ENCODE measurements around the gene ZNF521.
"Not testable (repeated sequence)": the region's sequence is repeated elsewhere in the genome, so short reads cannot be mapped to it uniquely, and the experiment has no call there.

Gene ZNF521

DNA sequence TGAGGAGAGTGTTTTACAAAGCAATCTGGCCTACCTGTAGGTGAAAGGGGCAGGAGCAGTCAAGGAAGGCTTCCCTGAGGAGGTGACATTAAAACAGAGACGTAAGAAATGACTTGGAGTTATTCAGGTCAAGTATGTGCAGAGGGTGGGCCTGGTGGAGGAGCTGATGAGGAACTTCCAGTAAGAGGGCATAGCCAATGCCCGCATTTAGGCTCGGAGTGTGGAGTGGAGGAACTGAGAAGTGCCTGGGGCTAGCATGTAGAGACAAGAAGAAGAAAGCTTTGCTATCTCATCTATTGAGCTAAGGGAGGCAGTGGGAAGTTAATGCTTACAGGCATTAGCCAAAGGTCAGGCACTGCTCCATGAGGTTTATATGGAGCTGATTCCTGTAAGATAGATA is 312.2 kb downstream of the ZNF521 start:
- Mint-ChIP-seq H3K36me3 (no peaks in the 10 kb centered on the region), H3K9me3 (peaks cover under 1% of the 10 kb centered on the region), H3K4me1 (no peaks in the 10 kb centered on the region), H3K27ac (no peak overlapping the region), H3K4me3 (no peak overlapping the region)
- ATAC-seq (no peak), DNase-seq (ENCODE audit: low spot score in 2 of 2) (no peak)

DNA sequence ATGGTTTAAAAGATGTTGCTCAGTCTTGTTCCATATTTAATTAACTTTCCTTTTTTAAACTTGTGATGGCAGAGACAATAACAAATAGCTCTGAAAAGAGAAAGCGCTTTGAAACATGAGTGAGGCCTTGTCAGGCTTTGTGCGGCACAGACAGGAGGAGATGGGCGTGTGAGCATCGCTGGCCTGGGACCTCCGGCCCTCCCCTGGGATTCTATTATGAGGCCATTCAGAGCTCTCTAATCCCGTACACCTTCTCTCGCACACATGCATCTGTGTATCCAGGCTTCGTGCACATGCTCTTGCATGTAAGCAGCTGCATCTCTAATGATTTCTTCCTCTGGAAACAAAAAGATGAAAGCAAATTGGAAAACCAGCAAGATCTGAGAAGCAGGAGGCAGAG is 313.7 kb downstream of the ZNF521 start:
- ATAC-seq = no peak
- H3K36me3 Mint-ChIP-seq = no peaks in the 10 kb centered on the region
- H3K4me1 Mint-ChIP-seq = no peaks in the 10 kb centered on the region
- no peak overlapping the region for H3K4me3 Mint-ChIP-seq
- H3K9me3 Mint-ChIP-seq = peaks cover 3% of the 10 kb centered on the region
- H3K27ac Mint-ChIP-seq = no peak overlapping the region
- no peak for DNase-seq (ENCODE audit: low spot score in 2 of 2)

DNA sequence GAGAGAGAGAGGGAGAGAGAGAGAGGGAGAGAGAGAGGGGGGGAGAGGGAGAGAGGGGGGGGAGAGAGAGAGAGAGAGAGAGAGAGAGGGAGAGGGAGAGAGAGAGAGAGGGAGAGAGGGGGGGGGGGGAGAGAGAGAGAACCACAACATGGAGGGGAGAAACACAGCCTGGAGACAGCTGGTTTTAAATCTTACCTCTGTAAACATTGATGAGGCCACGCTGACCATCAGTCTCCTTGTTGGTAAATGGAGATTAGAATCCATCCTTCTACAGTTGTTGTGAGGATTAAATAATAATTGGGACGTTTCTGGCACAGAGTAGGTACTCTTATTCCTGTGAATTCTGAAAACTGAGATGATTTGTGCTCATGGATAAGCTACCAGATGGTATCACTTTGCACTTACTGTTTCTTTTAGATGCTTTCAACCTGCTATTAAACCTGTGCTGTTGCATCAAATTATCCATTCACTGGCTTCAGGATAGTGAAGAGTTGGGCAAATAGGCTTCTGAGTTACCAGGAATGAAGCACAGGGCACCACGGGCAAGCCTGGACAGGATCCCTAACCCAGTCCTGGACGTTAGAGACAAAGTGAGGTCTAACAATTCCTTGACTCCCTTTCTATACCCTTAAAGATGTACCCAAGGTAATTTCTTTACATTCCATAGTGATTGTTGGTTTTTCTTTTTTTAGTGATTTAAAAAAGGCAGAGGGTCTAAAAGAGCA is 318.1 kb downstream of the ZNF521 start:
- Mint-ChIP-seq H3K9me3 (peaks cover 7% of the 10 kb centered on the region), H3K27ac (no peak overlapping the region), H3K4me3 (no peak overlapping the region), H3K36me3 (no peaks in the 10 kb centered on the region), H3K4me1 (no peaks in the 10 kb centered on the region)
- no peak for DNase-seq (ENCODE audit: low spot score in 2 of 2)
- no peak for ATAC-seq

DNA sequence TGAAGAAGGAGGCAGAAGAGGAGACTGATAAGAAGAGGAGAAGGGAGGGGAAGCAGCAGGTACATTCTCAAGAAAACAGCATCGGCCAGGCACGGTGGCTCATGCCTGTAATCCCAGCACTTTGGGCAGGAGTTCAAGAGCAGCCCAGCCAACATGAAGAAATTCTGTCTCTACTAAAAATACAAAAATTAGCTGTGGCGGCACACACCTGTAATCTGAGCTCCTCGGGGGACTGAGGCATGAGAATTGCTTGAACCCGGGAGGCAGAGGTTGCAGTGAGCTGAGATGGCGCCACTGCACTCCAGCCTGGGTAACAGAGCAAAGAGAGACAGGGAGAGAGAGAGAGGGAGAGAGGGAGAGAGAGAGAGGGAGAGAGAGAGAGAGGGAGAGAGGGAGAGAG is 318.8 kb downstream of the ZNF521 start:
- not testable (repeated sequence) for ATAC-seq; H3K4me3 Mint-ChIP-seq; H3K36me3 Mint-ChIP-seq; DNase-seq (ENCODE audit: low spot score in 2 of 2); H3K9me3 Mint-ChIP-seq; H3K27ac Mint-ChIP-seq; H3K4me1 Mint-ChIP-seq

DNA sequence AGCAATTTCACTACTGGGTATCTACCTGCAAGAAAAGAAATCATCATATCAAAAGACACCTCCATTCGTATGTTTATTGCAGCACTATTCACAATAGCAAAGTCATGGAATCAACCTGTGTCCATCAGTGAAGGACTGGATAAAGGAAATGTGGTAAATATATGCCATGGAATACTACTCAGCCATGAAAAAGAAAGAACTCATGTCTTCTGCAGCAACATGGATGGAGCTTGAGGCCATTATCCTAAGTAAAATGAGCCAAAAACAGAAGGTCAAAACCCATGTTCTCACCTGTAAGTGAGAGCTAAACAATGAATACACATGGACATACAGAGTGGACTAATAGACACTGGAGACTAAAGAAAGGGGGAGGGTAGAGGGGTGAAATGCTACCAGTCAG is 322.2 kb downstream of the ZNF521 start:
- DNase-seq (ENCODE audit: low spot score in 2 of 2) (no peak), ATAC-seq (no peak)
- H3K4me1 Mint-ChIP-seq = no peaks in the 10 kb centered on the region
- H3K4me3 Mint-ChIP-seq = no peak overlapping the region
- H3K9me3 Mint-ChIP-seq = peaks cover 6% of the 10 kb centered on the region
- H3K27ac Mint-ChIP-seq = no peak overlapping the region
- no peaks in the 10 kb centered on the region for H3K36me3 Mint-ChIP-seq

DNA sequence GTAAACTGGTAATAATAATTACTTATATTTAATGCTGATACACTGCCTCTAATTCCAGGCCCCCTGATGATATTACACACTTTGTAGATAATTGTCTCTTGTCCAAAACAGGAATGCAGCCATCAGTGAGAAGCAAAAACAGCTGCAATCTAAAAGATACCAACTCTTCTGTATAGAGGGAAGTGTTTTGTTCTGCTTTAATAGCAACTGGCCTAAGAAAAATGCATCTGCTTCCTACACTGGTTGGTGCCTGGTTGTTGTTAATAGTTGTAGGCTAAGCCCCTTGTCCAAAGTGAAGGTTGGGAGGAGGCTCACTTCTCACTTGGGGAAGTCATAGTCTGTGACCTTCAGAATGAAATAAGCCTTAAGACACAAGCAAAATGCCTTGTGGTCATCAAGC is 332.0 kb downstream of the ZNF521 start:
- no peaks in the 10 kb centered on the region for H3K36me3 Mint-ChIP-seq
- no peak for DNase-seq (ENCODE audit: low spot score in 2 of 2)
- H3K4me1 Mint-ChIP-seq = no peaks in the 10 kb centered on the region
- H3K9me3 Mint-ChIP-seq = peaks cover 10% of the 10 kb centered on the region
- no peak for ATAC-seq
- no peak overlapping the region for H3K27ac Mint-ChIP-seq
- no peak overlapping the region for H3K4me3 Mint-ChIP-seq

DNA sequence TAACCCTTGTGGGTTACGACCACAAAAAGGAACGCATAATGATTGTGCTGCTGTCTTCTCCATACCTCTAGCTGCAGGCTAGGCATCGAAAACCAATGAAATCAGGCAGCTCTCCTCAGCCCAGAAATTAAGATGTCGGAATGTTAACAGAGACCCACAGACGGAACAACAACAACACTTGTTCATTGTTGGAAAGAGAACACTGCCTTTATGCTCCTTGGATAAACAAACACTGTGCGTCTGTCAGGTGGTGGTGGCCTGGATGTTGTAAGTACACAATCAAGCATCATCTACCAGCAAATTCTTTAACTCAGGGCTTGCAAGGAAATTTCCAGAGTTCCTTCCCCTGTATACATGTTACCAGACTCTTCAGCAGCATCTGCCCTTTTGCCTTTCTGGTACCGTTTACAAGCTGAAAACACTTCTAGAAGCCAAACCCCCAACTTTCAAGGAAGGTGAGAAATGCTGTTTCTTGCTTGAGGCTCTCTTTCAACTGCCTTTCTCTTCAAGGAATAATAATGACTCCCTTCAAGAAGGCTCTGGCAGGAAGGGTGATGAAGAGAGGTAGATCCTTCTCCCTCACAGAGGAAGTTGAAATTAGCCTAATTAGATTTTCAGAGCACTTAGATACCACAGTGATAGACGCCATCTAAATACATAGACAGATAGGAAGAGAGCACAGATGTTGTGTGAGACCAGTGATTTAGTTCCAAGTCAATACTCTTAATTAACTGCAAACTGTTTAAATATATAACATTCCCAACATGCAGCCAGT is 332.7 kb downstream of the ZNF521 start:
- Mint-ChIP-seq H3K36me3 (no peaks in the 10 kb centered on the region), H3K9me3 (peaks cover 10% of the 10 kb centered on the region), H3K4me3 (no peak overlapping the region), H3K27ac (no peak overlapping the region), H3K4me1 (no peaks in the 10 kb centered on the region)
- no peak for ATAC-seq
- no peak for DNase-seq (ENCODE audit: low spot score in 2 of 2)

DNA sequence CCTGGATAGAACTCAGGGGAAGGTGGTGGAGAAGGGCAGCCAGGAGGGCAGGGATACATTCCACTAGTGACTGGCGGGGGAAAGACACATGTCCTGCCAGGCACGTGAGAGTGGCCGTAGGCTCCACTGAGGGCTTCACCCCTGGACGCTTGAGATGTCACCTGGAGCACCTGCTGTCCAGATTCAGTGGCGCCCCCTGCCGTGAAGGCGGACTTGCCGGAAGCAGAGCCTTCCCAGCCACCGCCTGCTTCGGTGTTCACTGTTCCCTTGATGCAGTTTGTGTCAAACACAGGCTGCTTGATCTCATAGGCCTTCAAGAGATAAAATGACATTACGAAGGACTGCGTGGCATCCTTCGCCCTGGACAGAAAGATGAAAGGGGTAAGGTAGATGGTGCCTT is 335.3 kb downstream of the ZNF521 start:
- Mint-ChIP-seq H3K9me3 (peaks cover 6% of the 10 kb centered on the region), H3K4me3 (no peak overlapping the region), H3K4me1 (no peaks in the 10 kb centered on the region), H3K27ac (no peak overlapping the region), H3K36me3 (no peaks in the 10 kb centered on the region)
- ATAC-seq (no peak), DNase-seq (ENCODE audit: low spot score in 2 of 2) (no peak)

DNA sequence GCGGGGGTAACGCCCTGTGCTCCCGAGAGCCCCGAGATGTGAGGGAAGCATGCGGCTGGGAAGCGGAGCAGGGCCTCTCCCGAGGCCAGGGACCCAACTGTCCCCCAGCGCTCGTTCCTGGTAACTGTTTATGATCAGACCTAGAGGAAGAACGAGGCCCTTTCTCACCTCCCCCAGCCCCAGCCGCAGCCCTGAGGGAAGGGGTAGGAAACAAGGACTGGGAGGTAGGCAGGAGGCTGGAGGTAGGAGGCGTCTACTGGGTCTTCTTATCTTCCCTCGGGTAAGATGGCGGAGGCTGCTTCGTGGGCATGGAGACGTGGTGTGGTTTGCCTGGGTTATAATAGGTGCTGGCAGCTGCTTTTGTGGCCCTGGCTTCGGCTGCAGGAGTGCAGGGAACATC is 335.8 kb downstream of the ZNF521 start:
- H3K27ac Mint-ChIP-seq = no peak overlapping the region
- DNase-seq (ENCODE audit: low spot score in 2 of 2) (no peak), ATAC-seq (no peak)
- H3K4me1 Mint-ChIP-seq = no peaks in the 10 kb centered on the region
- peaks cover 6% of the 10 kb centered on the region for H3K9me3 Mint-ChIP-seq
- H3K4me3 Mint-ChIP-seq = no peak overlapping the region
- H3K36me3 Mint-ChIP-seq = no peaks in the 10 kb centered on the region
